22Rv1 (cell line): ENCODE data around the gene CCR7.
"Not testable (repeated sequence)": the region's sequence is repeated elsewhere in the genome, so short reads cannot be mapped to it uniquely, and the experiment has no call there.

ENCODE experiments used
- H3K27ac ChIP-seq: fragments of 450-650 bp; 2 replicates; pipeline ENCODE4 v1.5.1; 2017
- ZFX ChIP-seq: fragments of 450-650 bp; IDR thresholded peaks from 2 replicates; pipeline ENCODE4 v1.6.1; 2017; ENCODE audit warnings: antibody characterized with exemption, borderline replicate concordance
- TF ChIP-seq, protein P1 (sequence below): fragments of 450-650 bp; IDR thresholded peaks from 2 replicates; pipeline ENCODE4 v1.5.1; 2017; ENCODE audit warnings: mild to moderate bottlenecking

The CCR7 gene

DNA sequence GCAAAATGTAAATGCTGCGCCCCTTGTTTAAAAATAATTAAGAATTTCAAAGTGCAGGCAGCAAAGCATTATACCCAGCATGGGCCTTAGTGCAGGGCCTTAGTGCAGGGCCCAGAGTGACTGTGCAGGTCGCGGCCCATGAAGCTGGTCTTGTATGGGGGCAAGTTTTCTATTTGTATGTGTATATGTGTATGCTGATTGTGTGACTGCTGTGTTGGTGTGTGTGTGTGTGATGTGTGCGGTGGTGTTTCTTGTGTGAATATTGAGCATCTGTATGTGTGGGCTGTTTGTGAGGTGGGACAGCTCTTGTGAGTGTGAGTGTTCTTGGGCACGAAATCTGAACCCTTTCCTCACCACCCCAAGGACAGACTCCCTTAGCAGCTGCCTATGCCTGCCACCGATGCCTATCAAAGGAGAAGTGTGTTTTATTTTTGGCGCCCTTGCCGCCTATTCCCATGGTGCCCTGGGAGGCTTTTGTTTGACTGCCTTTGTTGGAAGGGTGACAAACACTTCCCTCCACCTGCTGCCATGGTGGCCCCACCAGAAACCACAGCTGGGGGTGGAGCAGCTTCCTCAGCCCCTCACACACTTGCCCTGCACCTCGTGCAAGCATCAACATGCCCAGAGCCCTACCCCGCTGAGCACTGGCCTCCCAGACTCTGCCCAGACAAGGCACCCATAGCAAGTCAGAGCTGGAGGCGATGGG, 18.0 kb downstream of the CCR7 start:
- H3K27ac ChIP-seq, result no peak overlapping the region
- TF ChIP-seq, protein P1, sequence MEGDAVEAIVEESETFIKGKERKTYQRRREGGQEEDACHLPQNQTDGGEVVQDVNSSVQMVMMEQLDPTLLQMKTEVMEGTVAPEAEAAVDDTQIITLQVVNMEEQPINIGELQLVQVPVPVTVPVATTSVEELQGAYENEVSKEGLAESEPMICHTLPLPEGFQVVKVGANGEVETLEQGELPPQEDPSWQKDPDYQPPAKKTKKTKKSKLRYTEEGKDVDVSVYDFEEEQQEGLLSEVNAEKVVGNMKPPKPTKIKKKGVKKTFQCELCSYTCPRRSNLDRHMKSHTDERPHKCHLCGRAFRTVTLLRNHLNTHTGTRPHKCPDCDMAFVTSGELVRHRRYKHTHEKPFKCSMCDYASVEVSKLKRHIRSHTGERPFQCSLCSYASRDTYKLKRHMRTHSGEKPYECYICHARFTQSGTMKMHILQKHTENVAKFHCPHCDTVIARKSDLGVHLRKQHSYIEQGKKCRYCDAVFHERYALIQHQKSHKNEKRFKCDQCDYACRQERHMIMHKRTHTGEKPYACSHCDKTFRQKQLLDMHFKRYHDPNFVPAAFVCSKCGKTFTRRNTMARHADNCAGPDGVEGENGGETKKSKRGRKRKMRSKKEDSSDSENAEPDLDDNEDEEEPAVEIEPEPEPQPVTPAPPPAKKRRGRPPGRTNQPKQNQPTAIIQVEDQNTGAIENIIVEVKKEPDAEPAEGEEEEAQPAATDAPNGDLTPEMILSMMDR, result no peak
- no peak for TF ChIP-seq ZFX

DNA sequence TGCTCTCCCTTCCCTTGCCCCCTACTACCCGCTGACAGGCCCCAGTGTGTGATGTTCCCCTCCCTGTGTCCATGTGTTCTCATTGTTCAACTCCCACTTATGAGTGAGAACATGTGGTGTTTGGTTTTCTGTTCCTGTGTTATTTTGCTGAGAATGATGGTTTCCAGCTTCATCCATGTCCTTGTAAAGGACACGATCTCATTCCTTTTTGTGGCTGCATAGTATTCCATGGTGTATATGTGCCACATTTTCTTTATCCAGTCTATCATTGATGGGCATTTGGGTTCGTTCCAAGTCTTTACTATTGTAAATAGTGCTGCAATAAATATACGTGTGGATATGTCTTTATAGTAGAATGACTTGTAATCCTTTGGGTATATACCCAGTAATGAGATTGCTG, 18.8 kb downstream of the CCR7 start:
- H3K27ac ChIP-seq, result not testable (repeated sequence)

DNA sequence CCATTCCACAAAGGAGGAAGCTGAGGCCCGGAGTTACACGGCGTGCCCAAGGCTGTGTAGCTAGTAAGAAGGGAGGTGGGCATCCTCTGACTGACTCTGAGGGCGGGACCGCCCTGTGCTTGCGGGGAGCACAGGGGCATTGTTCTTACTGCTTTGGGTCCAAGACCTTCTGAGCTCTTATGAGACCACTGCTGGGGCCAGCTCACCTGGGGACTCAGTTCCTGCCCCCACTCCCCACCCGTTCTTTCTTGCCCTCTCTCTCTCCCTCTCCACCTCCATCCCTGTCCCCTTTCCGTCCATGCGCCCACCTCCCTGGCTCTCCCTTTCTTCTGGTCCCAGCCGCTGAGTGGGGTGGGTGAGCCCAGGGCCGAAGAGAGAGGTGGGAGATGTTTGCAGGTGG, 19.6 kb downstream of the CCR7 start:
- TF ChIP-seq, protein P1, result no peak
- no peak for TF ChIP-seq ZFX
- no peak overlapping the region for H3K27ac ChIP-seq

DNA sequence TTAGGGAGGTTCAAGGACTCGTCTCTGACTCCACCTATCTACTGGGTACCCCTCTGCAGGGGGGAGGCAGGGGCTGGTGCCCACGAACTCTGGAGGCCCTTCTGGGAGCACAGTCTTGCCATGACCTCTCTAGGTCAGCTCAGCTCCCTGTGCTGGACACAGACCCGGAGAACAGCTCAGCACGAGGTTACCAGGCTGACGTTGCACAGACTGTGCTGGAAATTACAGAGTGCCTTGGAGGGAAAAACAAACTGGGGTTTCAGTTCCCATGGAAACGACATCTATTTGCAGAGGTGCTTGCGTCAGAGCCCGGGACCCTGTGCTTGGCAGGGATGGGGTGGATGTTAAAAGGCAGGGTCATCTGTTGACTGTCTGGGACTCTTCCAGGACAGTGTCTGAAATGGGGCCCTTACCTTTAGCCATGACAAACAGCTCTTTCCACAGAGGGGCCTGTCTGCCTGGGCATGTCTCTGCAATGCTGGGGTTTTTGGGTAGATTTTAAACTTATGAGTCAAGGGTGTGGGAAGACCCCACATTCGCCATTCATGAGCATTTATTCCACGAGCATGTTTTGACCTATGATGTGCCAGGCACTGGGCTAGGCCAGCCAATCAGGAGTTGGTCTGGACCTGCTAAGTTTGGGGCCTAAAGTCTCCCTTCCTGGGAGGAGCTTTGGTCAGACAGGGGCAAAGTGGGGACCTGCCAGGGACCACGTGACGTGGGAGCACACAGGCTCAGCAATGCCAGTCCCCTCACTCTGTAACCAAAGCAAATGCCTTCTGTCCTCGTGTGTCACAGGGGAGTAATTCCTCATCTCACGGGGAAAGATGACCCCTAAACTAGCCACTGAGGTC, 22.5 kb downstream of the CCR7 start:
- H3K27ac ChIP-seq, result no peak overlapping the region
- no peak for TF ChIP-seq ZFX
- TF ChIP-seq, protein P1, result no peak

DNA sequence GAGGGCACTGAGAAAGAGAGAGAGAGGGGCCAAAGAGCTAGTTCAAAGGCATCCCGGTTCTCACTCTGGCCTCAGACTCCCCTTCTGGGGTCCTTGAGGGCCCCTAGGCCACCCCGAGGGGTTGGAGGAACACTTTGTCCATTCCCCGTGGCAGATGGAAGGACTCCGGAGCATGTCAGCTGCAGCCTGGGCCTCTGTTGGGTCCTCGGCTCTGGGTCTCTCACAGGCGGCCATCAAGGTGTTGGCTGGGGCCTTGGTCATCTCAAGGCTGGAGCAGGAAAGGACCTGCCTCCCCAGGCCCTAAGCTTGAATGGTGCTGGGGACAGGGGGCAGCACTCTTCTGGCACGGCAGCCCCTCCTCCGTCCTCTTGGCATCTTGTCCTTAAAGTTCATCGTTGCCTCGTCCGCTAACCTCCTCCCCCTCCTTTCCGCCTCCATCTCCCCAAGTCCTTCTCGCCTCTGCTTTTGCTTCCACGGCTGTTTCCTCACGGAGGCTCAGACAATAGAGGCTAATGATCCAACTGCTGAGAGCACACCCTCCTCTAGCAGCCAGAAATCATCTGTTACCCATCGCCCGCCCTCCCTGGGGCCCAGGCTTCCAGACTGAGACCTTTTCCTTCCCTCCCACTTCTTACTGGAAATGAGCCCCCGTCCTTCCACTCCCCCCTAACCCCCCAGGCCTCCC, 23.3 kb downstream of the CCR7 start:
- TF ChIP-seq ZFX, result no peak
- TF ChIP-seq, protein P1, result no peak
- H3K27ac ChIP-seq, result no peak overlapping the region

DNA sequence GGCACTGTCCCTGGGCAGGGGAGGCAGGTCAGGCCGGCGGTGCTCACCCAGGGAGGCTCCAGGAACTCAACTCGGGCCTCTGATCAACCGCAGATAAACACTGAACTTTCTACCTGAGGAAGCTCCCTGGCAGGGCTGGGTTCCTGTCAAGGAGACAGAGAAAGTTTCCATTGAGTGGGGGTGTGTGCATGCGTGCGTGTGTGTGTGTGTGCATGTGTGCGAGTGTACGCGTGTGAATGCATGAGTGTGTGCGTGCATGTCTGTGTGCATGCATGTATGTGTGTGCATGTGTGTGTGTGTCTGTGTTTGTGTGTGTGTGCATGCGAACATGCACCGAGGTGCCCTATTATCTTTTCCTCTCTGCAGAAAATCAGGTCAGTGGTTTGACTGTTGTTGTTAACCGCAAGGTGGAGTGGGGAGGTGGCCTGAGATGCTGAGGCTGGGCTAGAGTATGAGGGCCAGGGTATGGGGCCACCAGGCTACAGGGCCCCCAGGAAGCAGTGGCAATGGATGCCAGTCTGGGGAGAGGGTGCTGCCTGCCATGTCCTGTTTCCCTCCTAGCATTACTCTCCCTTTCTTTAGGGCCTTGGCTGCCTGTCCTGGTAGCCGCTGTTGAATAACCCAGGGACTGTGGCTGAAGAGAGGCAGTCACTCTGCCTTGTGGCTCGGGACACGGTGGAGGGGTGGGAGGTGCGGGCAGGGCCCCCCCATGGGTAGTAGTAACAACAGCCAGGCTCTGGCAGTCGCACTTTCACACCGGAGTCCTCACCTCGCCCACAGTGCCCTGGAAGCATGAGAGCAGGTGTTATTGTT, 24.0 kb downstream of the CCR7 start:
- TF ChIP-seq, protein P1, result no peak
- TF ChIP-seq ZFX, result no peak
- no peak overlapping the region for H3K27ac ChIP-seq

DNA sequence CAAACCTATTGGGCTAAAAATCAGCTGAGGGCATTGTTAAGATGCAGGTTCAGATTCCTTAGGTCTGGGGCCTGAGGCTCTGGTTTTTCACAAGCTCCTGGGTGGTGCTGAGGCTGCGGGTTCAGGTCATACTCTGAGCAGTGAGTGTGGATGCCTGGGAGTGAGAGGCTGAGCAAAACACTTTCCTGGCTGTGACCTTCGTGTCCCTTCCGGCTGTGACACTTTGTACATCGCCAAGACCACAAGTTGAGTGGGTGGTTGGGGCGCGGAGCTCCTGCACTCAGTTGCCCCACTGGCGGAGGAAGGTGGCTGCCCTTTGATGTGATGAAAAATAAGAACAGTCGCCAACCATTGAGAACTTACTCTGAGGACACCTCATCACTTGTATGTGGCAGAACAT, 24.8 kb downstream of the CCR7 start:
- no peak for TF ChIP-seq ZFX
- TF ChIP-seq, protein P1, result no peak
- no peak overlapping the region for H3K27ac ChIP-seq
